ENCODE measurements around the gene TATDN2.

The TATDN2 gene

GRCh38 chr3:10226293-10226692 lies 22.0 kb upstream of the TATDN2 start:
- Histone ChIP-seq H3K27ac (no peak overlapping the region), H3K4me3 (IDR thresholded peaks at IDR 0.05; ENCODE audit: insufficient read depth, low read depth, low read length) (no peak overlapping the region), H3K4me2 (no peak overlapping the region)

GRCh38 chr3:10228248-10228950 lies 19.9 kb upstream of the TATDN2 start:
- Histone ChIP-seq H3K36me3 (ENCODE audit: insufficient read depth) (no peaks in the 10 kb centered on the region), H3K4me2 (no peak overlapping the region), H3K27me3 (ENCODE audit: insufficient read depth, low read depth) (no peaks in the 10 kb centered on the region), H3K4me1 (ENCODE audit: low read depth, poor library complexity, severe bottlenecking) (peaks cover 23% of the 10 kb centered on the region), H4K20me1 (ENCODE audit: insufficient read depth) (no peaks in the 10 kb centered on the region), H3K9ac (no peak overlapping the region), H2AFZ (ENCODE audit: low read depth) (no peak overlapping the region), H3K4me3 (IDR thresholded peaks at IDR 0.05; ENCODE audit: insufficient read depth, low read depth, low read length) (no peak overlapping the region), H3K79me2 (ENCODE audit: insufficient read depth, low read depth) (no peaks in the 10 kb centered on the region), H3K27ac (no peak overlapping the region)
- TF ChIP-seq CTCF (conservative IDR thresholded peaks at IDR 0.05; ENCODE audit: low read depth, low read length): no peak

More at GRCh38 chr3:10226293-10226692, 22.0 kb upstream of the TATDN2 start:
- Histone ChIP-seq H4K20me1 (ENCODE audit: insufficient read depth) (no peaks in the 10 kb centered on the region), H3K27me3 (ENCODE audit: insufficient read depth, low read depth) (no peaks in the 10 kb centered on the region), H2AFZ (ENCODE audit: low read depth) (no peak overlapping the region), H3K4me1 (ENCODE audit: low read depth, poor library complexity, severe bottlenecking) (peaks cover 30% of the 10 kb centered on the region), H3K9ac (no peak overlapping the region), H3K79me2 (ENCODE audit: insufficient read depth, low read depth) (no peaks in the 10 kb centered on the region), H3K36me3 (ENCODE audit: insufficient read depth) (no peaks in the 10 kb centered on the region)
- no peak for TF ChIP-seq CTCF (conservative IDR thresholded peaks at IDR 0.05; ENCODE audit: low read depth, low read length)

GRCh38 chr3:10229576-10229975 lies 18.7 kb upstream of the TATDN2 start:
- H3K9ac ChIP-seq: no peak overlapping the region
- no peaks in the 10 kb centered on the region for H4K20me1 ChIP-seq (ENCODE audit: insufficient read depth)
- TF ChIP-seq CTCF (conservative IDR thresholded peaks at IDR 0.05; ENCODE audit: low read depth, low read length): no peak
- H3K27ac ChIP-seq: no peak overlapping the region
- no peaks in the 10 kb centered on the region for H3K27me3 ChIP-seq (ENCODE audit: insufficient read depth, low read depth)
- H2AFZ ChIP-seq (ENCODE audit: low read depth): no peak overlapping the region
- H3K4me2 ChIP-seq: no peak overlapping the region
- no peak overlapping the region for H3K4me3 ChIP-seq (IDR thresholded peaks at IDR 0.05; ENCODE audit: insufficient read depth, low read depth, low read length)
- no peaks in the 10 kb centered on the region for H3K79me2 ChIP-seq (ENCODE audit: insufficient read depth, low read depth)
- H3K4me1 ChIP-seq (ENCODE audit: low read depth, poor library complexity, severe bottlenecking): peaks cover 14% of the 10 kb centered on the region
- H3K36me3 ChIP-seq (ENCODE audit: insufficient read depth): no peaks in the 10 kb centered on the region

GRCh38 chr3:10232137-10232536 lies 16.1 kb upstream of the TATDN2 start:
- no peak for TF ChIP-seq CTCF (conservative IDR thresholded peaks at IDR 0.05; ENCODE audit: low read depth, low read length)
- Histone ChIP-seq H3K4me3 (IDR thresholded peaks at IDR 0.05; ENCODE audit: insufficient read depth, low read depth, low read length) (no peak overlapping the region), H3K27me3 (ENCODE audit: insufficient read depth, low read depth) (no peaks in the 10 kb centered on the region), H3K79me2 (ENCODE audit: insufficient read depth, low read depth) (no peaks in the 10 kb centered on the region), H3K9ac (no peak overlapping the region), H3K36me3 (ENCODE audit: insufficient read depth) (no peaks in the 10 kb centered on the region), H2AFZ (ENCODE audit: low read depth) (no peak overlapping the region), H3K27ac (no peak overlapping the region), H3K4me1 (ENCODE audit: low read depth, poor library complexity, severe bottlenecking) (peaks cover 5% of the 10 kb centered on the region), H3K4me2 (no peak overlapping the region), H4K20me1 (ENCODE audit: insufficient read depth) (no peaks in the 10 kb centered on the region)
